GM12878 (cell line): ENCODE measurements around the gene UBE2F. TPM values are rescaled to one million over a fixed set of nuclear protein-coding genes. Genes with fewer than 3 reads are reported as not detected.

Experiments
- ATAC-seq: fragments of 200-7000 bp; cut with Tn5 transposase; 3 replicates; pipeline ENCODE4 v1.9.1; 2020; ENCODE audit warnings: mild to moderate bottlenecking, moderate library complexity
- BruUV-seq: library from RNA; stranded (reverse); fragments of 400-500 nt; replicated peaks from 2 replicates; lab custom pipeline; 2021; lab: Mats Ljungman, UMichigan
- CTCF ChIA-PET: fragments of 300-600 bp; sonication (Branson Sonifier 250); formaldehyde crosslinking; extraction: SDS; loops from one replicate; lab custom pipeline; 2021; ENCODE audit warnings: inconsistent platforms; lab: Yijun Ruan, JAX
- POLR2A ChIA-PET: fragments of 350-600 bp; formaldehyde crosslinking; extraction: SDS; loops from one replicate; lab custom pipeline; 2021; ENCODE audit warnings: inconsistent platforms; lab: Charles Lee
- RAD21 ChIA-PET: fragments of 300-600 bp; sonication (Branson Sonifier 250); formaldehyde crosslinking; loops from one replicate; lab custom pipeline; 2023; ENCODE audit warnings: antibody characterized with exemption; ENCODE audit not compliant: unreplicated experiment; lab: Charles Lee
- SMC1A ChIA-PET: fragments of 300-600 bp; sonication (Branson Sonifier 250); formaldehyde crosslinking; loops from one replicate; lab custom pipeline; 2023; ENCODE audit not compliant: unreplicated experiment, uncharacterized antibody; lab: Charles Lee
- DNase-seq: peaks from one replicate; pipeline ENCODE4 v3.0.0-alpha.2; 2011; ENCODE audit warnings: low read depth, low spot score
- FAIRE-seq: peaks from 3 replicates; lab custom pipeline; 2011; peaks lifted over from hg19 to GRCh38; lab: Jason Lieb, UNC
- H2AFZ ChIP-seq: 2 replicates; pipeline ENCODE4 v1.6.0; 2011; ENCODE audit warnings: low read depth, low read length, control low read depth; ENCODE audit not compliant: control insufficient read depth
- H3K27ac ChIP-seq: 2 replicates; pipeline ENCODE4 v1.5.1; 2011; ENCODE audit warnings: control low read depth; ENCODE audit not compliant: control insufficient read depth, insufficient read depth
- H3K27me3 ChIP-seq, 2 experiments: replicated peaks in 1 of 2; 2 replicates each; pipeline versions ENCODE4 v1.6.0 to v1.6.1; 2011; ENCODE audit warnings: low read length in 1 of 2; ENCODE audit not compliant: control insufficient read depth in 2 of 2, insufficient read depth in 2 of 2
- H3K36me3 ChIP-seq, 2 experiments: 2 replicates each; pipeline ENCODE4 v1.5.1; 2011; ENCODE audit warnings: low read length in 1 of 2; ENCODE audit not compliant: control insufficient read depth in 2 of 2, insufficient read depth in 2 of 2
- H3K4me1 ChIP-seq: 2 replicates; pipeline ENCODE4 v1.6.1; 2011; ENCODE audit warnings: mild to moderate bottlenecking, low read length, moderate library complexity, mixed read lengths; ENCODE audit not compliant: control insufficient read depth, insufficient read depth
- H3K4me2 ChIP-seq: 2 replicates; pipeline ENCODE4 v1.6.0; 2011; ENCODE audit warnings: control low read depth; ENCODE audit not compliant: control insufficient read depth, insufficient read depth
- H3K4me3 ChIP-seq: fragments of 200-600 bp; sonication (generic); 2 replicates; pipeline ENCODE4 v1.5.1; 2016
- H3K79me2 ChIP-seq: 2 replicates; pipeline ENCODE4 v1.6.0; 2011; ENCODE audit warnings: low read length; ENCODE audit not compliant: control insufficient read depth, insufficient read depth
- H3K9ac ChIP-seq: 2 replicates; pipeline ENCODE4 v1.8.0; 2011; ENCODE audit warnings: low read length, control low read depth, mixed read lengths; ENCODE audit not compliant: control insufficient read depth, insufficient read depth
- H3K9me3 ChIP-seq: replicated peaks from 3 replicates; pipeline ENCODE4 v1.5.1; 2011; ENCODE audit warnings: mild to moderate bottlenecking, low read length; ENCODE audit not compliant: control insufficient read depth, insufficient read depth
- H4K20me1 ChIP-seq: 2 replicates; pipeline ENCODE4 v1.6.0; 2011; ENCODE audit not compliant: control insufficient read depth, insufficient read depth
- CBFB ChIP-seq: IDR thresholded peaks from 2 replicates; pipeline ENCODE4 v1.6.1; 2016; ENCODE audit warnings: antibody characterized with exemption, low read depth
- CHD4 ChIP-seq: fragments of 200-600 bp; sonication (generic); IDR thresholded peaks from 2 replicates; pipeline ENCODE4 v1.6.1; 2016; ENCODE audit warnings: mild to moderate bottlenecking
- CREM ChIP-seq: IDR thresholded peaks from 2 replicates; pipeline ENCODE4 v1.6.1; 2014; ENCODE audit warnings: antibody characterized with exemption, low read depth
- EED ChIP-seq: sonication (generic); IDR thresholded peaks from 2 replicates; pipeline ENCODE4 v1.6.1; 2016; ENCODE audit warnings: antibody characterized with exemption, low read depth
- EGR1 ChIP-seq, 2 experiments: IDR thresholded peaks; 1 replicate in 1 of 2; 2 replicates in 1 of 2; pipeline ENCODE4 v1.6.1; 2011 to 2012; ENCODE audit warnings: low read depth in 2 of 2, low read length in 2 of 2, borderline replicate concordance in 1 of 2, mild to moderate bottlenecking in 1 of 2, moderate library complexity in 1 of 2
- ESRRA ChIP-seq: IDR thresholded peaks from 2 replicates; pipeline ENCODE4 v1.6.1; 2012; ENCODE audit warnings: mild to moderate bottlenecking, low read length, improper control_type of control experiment
- HDAC6 ChIP-seq: fragments of 200-600 bp; sonication (generic); IDR thresholded peaks from one replicate; pipeline ENCODE4 v1.8.0; 2017; ENCODE audit warnings: antibody characterized with exemption; ENCODE audit not compliant: unreplicated experiment
- NRF1 ChIP-seq: conservative IDR thresholded peaks from 2 replicates; pipeline ENCODE4 v1.6.1; 2011; ENCODE audit warnings: mild to moderate bottlenecking, low read depth, low read length, improper control_type of control experiment
- POU2F2 ChIP-seq: IDR thresholded peaks from 3 replicates; pipeline ENCODE4 v1.6.1; 2011; ENCODE audit warnings: low read depth, mild to moderate bottlenecking, low read length, borderline replicate concordance
- RAD21 ChIP-seq: IDR thresholded peaks from 2 replicates; pipeline ENCODE4 v1.6.1; 2011; ENCODE audit warnings: mild to moderate bottlenecking, low read depth, low read length, moderate library complexity; ENCODE audit not compliant: insufficient read depth
- SIN3A ChIP-seq: IDR thresholded peaks from 2 replicates; pipeline ENCODE4 v1.6.1; 2012; ENCODE audit warnings: low read depth, low read length, improper control_type of control experiment
- SMARCA5 ChIP-seq: fragments of 450-650 bp; IDR thresholded peaks from 2 replicates; pipeline ENCODE4 v1.6.1; 2017; ENCODE audit warnings: mild to moderate bottlenecking
- SUPT20H ChIP-seq: IDR thresholded peaks from 2 replicates; pipeline ENCODE4 v1.6.1; 2011; ENCODE audit warnings: low read depth, mild to moderate bottlenecking, low read length, moderate library complexity, borderline replicate concordance; ENCODE audit not compliant: control insufficient read depth
- TARDBP ChIP-seq: IDR thresholded peaks from 2 replicates; pipeline ENCODE4 v1.6.1; 2016; ENCODE audit warnings: borderline replicate concordance
- TCF3 ChIP-seq: IDR thresholded peaks from 2 replicates; pipeline ENCODE4 v1.6.1; 2012; ENCODE audit warnings: low read depth, mild to moderate bottlenecking, low read length, borderline replicate concordance; ENCODE audit not compliant: insufficient read depth
- ZBED1 ChIP-seq: IDR thresholded peaks from 2 replicates; pipeline ENCODE4 v1.6.1; 2016; ENCODE audit warnings: borderline replicate concordance
- WGBS: methylation state at CpG from one replicate; pipeline ENCODE4 v1.1.6; 2016; ENCODE audit warnings: low lambda C conversion rate; ENCODE audit not compliant: insufficient replicate concordance, insufficient coverage; ENCODE audit errors: missing lambda C conversion rate; 5-methylcytosine and 5-hydroxymethylcytosine counted together
- in situ Hi-C: fragments of 300-500 bp; cut with MboI; formaldehyde crosslinking; loops from 9 replicates; pipeline ENCODE4 v1.14.3; 2018; ENCODE audit warnings: mixed read lengths
- intact Hi-C: fragments of 100-400 bp; cut with micrococcal nuclease; formaldehyde crosslinking; loops from one replicate; pipeline ENCODE4 v1.14.2; 2022; ENCODE audit not compliant: unreplicated experiment
- polyA plus RNA-seq, 11 experiments: library from polyadenylated mRNA; depleted of rRNA in 4 of 11; unstranded in 6 of 11; stranded (reverse) in 5 of 11; fragments of >200 nt; fragmentation: Nextera tagmentation in 4 of 11; fragmentation: Illumina TruSeq in 1 of 11; extraction: Ambion mirVana in 4 of 11; extraction: Trizol in 1 of 11; gene quantifications; 1 replicate in 1 of 11; 2 replicates in 10 of 11; pipeline versions ENCODE4 v1.2.1 to v1.2.3, GENCODE V29; 2011 to 2016; ENCODE audit warnings: inconsistent platforms in 2 of 11, missing spikeins in 2 of 11, low read depth in 1 of 11
- total RNA-seq, 4 experiments: library from RNA; depleted of rRNA in 3 of 4; stranded (reverse); fragments of >200 nt in 3 of 4; fragmentation: Illumina TruSeq in 1 of 4; extraction: Trizol in 1 of 4; gene quantifications; 2 replicates each; pipeline versions ENCODE4 v1.2.1 to v1.2.3, GENCODE V29; 2013 to 2021
- TF ChIP-seq, protein P1 (sequence below): fragments of 450-650 bp; formaldehyde crosslinking; IDR thresholded peaks from 2 replicates; pipeline ENCODE4 v1.4.0; 2020; ENCODE audit warnings: mild to moderate bottlenecking, moderate library complexity

UBE2F gene
- total and polyA plus RNA-seq, 10 of the 15 experiments (the other 5 are each of a cell fraction or from before 2014, with no cell fraction given) = 12.3 to 64.4 (median 31.5) TPM

DNA sequence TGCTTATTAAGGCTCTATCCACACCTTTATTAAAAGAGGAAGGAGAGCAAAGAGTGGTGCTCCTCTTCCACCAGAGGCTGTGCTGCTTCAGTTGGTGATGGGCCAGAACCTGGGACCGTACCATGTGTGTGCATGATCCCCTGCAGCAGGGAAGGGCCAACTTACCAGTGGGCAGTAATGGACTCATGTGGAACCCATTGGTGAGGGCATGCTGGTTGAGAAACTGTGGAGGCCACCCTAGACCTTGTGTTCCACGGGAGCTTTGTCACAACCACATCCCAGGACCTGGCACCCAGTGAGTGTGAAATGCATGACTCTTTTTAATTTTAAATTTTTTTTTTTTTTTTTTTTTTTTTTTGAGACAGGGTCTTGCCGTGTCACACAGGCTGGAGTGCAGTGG is 5.4 kb downstream of the UBE2F start:
- H3K4me2 ChIP-seq = no peak overlapping the region
- H2AFZ ChIP-seq = no peak overlapping the region
- POLR2A ChIA-PET = no interaction called here
- RAD21 ChIA-PET = interaction anchor here (0.6 kb wide), 1 partner anchor 115 kb away, joined by 3 read pairs; no protein-coding TSS in a partner anchor
- H4K20me1 ChIP-seq = no peaks in the 10 kb centered on the region
- H3K4me3 ChIP-seq = no peak overlapping the region
- peaks cover 27% of the 10 kb centered on the region for H3K79me2 ChIP-seq
- H3K36me3 ChIP-seq = peaks cover 2 to 3% of the 10 kb centered on the region in 2 experiments; a peak in 2 of 4 replicates
- no peak for FAIRE-seq
- ATAC-seq = no peak
- DNase-seq = no peak
- no peak for TF ChIP-seq HDAC6
- no peak for TF ChIP-seq SUPT20H
- TF ChIP-seq CBFB = no peak
- no peak for TF ChIP-seq RAD21
- TF ChIP-seq SMARCA5 = no peak
- no peak for TF ChIP-seq TCF3
- no peak for TF ChIP-seq EED
- no peak for TF ChIP-seq EGR1 (IDR thresholded peaks at IDR 0.05; ENCODE audit: borderline replicate concordance in 1 of 2, low read depth in 2 of 2, low read length in 2 of 2)
- TF ChIP-seq, protein P1, sequence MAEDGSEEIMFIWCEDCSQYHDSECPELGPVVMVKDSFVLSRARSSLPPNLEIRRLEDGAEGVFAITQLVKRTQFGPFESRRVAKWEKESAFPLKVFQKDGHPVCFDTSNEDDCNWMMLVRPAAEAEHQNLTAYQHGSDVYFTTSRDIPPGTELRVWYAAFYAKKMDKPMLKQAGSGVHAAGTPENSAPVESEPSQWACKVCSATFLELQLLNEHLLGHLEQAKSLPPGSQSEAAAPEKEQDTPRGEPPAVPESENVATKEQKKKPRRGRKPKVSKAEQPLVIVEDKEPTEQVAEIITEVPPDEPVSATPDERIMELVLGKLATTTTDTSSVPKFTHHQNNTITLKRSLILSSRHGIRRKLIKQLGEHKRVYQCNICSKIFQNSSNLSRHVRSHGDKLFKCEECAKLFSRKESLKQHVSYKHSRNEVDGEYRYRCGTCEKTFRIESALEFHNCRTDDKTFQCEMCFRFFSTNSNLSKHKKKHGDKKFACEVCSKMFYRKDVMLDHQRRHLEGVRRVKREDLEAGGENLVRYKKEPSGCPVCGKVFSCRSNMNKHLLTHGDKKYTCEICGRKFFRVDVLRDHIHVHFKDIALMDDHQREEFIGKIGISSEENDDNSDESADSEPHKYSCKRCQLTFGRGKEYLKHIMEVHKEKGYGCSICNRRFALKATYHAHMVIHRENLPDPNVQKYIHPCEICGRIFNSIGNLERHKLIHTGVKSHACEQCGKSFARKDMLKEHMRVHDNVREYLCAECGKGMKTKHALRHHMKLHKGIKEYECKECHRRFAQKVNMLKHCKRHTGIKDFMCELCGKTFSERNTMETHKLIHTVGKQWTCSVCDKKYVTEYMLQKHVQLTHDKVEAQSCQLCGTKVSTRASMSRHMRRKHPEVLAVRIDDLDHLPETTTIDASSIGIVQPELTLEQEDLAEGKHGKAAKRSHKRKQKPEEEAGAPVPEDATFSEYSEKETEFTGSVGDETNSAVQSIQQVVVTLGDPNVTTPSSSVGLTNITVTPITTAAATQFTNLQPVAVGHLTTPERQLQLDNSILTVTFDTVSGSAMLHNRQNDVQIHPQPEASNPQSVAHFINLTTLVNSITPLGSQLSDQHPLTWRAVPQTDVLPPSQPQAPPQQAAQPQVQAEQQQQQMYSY (CRISPR knock-in tag) = no peak
- no peak for TF ChIP-seq SIN3A
- TF ChIP-seq ZBED1 = no peak
- TF ChIP-seq CREM = no peak
- TF ChIP-seq ESRRA = no peak
- TF ChIP-seq POU2F2 = no peak
- no peak for TF ChIP-seq TARDBP
- TF ChIP-seq CHD4 = no peak
- no peak for TF ChIP-seq NRF1
- H3K9me3 ChIP-seq = no peaks in the 10 kb centered on the region
- H3K27ac ChIP-seq = no peak overlapping the region
- no peaks in the 10 kb centered on the region for H3K27me3 ChIP-seq
- SMC1A ChIA-PET = interaction anchor here (0.6 to 1.7 kb wide), 6 partner anchors 9 to 137 kb away, joined by 3 to 5 read pairs (median 4); no protein-coding TSS in a partner anchor
- WGBS = 97% methylated on average over 2 of the region's 3 CpGs
- CTCF ChIA-PET = interaction anchor here (1.0 to 2.2 kb wide), 4 partner anchors 43 to 136 kb away, joined by 3 to 9 read pairs (median 3); partner anchors contain the start of gene SCLY
- H3K4me1 ChIP-seq = peaks cover 19% of the 10 kb centered on the region
- intact Hi-C loops (no loop called here), in situ Hi-C loops (no loop called here)
- no peak overlapping the region for H3K9ac ChIP-seq
- no TSS peak for BruUV-seq
